ENCODE results near the gene ARHGAP8. TPM values are rescaled to one million over a fixed set of nuclear protein-coding genes. Genes with fewer than 3 reads are reported as not detected.

Gene ARHGAP8
- total and polyA plus RNA-seq, 10 of the 15 experiments (the other 5 are each of a cell fraction or from before 2014, with no cell fraction given), result 0.33 TPM; not detected in 9

- POLR2A ChIA-PET, result no interaction called here
- no peak overlapping the region for H3K4me2 ChIP-seq (ENCODE audit: control insufficient read depth, insufficient read depth)
- H4K20me1 ChIP-seq (ENCODE audit: control insufficient read depth, insufficient read depth), result no peaks in the 10 kb centered on the region; the same call in 1 of the 2 replicates
- no peaks in the 10 kb centered on the region for H3K9me3 ChIP-seq (replicated peaks; ENCODE audit: control insufficient read depth, insufficient read depth, low read length)
- H2AFZ ChIP-seq (ENCODE audit: control insufficient read depth, low read depth, low read length), result no peak overlapping the region
- H3K4me3 ChIP-seq, result no peak overlapping the region
- FAIRE-seq (no peak), DNase-seq (ENCODE audit: low read depth, low spot score) (no peak), ATAC-seq (no peak)
- no peaks in the 10 kb centered on the region for H3K36me3 ChIP-seq (ENCODE audit: control insufficient read depth in 2 of 2, insufficient read depth in 2 of 2, low read length in 1 of 2)
- BruUV-seq (replicated peaks), result no TSS peak
- in situ Hi-C loops (cut with MboI), result no loop called here
- H3K9ac ChIP-seq (ENCODE audit: control insufficient read depth, insufficient read depth, low read length), result no peak overlapping the region
- H3K4me1 ChIP-seq (ENCODE audit: control insufficient read depth, insufficient read depth, low read length), result no peaks in the 10 kb centered on the region
- CTCF ChIA-PET, result no interaction called here
- no peaks in the 10 kb centered on the region for H3K79me2 ChIP-seq (ENCODE audit: control insufficient read depth, insufficient read depth, low read length)
- intact Hi-C loops (cut with micrococcal nuclease; ENCODE audit: unreplicated experiment), result no loop called here
- SMC1A ChIA-PET (ENCODE audit: uncharacterized antibody, unreplicated experiment), result interaction anchor here (0.7 kb wide), 1 partner anchor 1159 kb away, joined by 4 read pairs; no protein-coding TSS in a partner anchor
- H3K27ac ChIP-seq (ENCODE audit: control insufficient read depth, insufficient read depth), result no peak overlapping the region
- peaks cover 0 to 2% of the 10 kb centered on the region in 2 experiments; a peak in 2 of 4 replicates for H3K27me3 ChIP-seq (replicated peaks in 1 of 2; ENCODE audit: control insufficient read depth in 2 of 2, insufficient read depth in 2 of 2, low read length in 1 of 2)
- RAD21 ChIA-PET (ENCODE audit: unreplicated experiment), result no interaction called here
- WGBS (ENCODE audit: insufficient coverage, insufficient replicate concordance, low lambda C conversion rate, missing lambda C conversion rate), result 28% methylated on average over 7 of the region's 7 CpGs
- TF ChIP-seq, protein P1, sequence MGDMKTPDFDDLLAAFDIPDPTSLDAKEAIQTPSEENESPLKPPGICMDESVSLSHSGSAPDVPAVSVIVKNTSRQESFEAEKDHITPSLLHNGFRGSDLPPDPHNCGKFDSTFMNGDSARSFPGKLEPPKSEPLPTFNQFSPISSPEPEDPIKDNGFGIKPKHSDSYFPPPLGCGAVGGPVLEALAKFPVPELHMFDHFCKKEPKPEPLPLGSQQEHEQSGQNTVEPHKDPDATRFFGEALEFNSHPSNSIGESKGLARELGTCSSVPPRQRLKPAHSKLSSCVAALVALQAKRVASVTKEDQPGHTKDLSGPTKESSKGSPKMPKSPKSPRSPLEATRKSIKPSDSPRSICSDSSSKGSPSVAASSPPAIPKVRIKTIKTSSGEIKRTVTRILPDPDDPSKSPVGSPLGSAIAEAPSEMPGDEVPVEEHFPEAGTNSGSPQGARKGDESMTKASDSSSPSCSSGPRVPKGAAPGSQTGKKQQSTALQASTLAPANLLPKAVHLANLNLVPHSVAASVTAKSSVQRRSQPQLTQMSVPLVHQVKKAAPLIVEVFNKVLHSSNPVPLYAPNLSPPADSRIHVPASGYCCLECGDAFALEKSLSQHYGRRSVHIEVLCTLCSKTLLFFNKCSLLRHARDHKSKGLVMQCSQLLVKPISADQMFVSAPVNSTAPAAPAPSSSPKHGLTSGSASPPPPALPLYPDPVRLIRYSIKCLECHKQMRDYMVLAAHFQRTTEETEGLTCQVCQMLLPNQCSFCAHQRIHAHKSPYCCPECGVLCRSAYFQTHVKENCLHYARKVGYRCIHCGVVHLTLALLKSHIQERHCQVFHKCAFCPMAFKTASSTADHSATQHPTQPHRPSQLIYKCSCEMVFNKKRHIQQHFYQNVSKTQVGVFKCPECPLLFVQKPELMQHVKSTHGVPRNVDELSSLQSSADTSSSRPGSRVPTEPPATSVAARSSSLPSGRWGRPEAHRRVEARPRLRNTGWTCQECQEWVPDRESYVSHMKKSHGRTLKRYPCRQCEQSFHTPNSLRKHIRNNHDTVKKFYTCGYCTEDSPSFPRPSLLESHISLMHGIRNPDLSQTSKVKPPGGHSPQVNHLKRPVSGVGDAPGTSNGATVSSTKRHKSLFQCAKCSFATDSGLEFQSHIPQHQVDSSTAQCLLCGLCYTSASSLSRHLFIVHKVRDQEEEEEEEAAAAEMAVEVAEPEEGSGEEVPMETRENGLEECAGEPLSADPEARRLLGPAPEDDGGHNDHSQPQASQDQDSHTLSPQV (IDR thresholded peaks at IDR 0.05), result no peak
- TF ChIP-seq RAD51 (IDR thresholded peaks at IDR 0.05) (no peak), ATF2 (IDR thresholded peaks at IDR 0.05; ENCODE audit: low read length) (no peak), POLR2AphosphoS2 (IDR thresholded peaks at IDR 0.05; ENCODE audit: low read depth, low read length) (no peak), ZZZ3 (IDR thresholded peaks at IDR 0.05; ENCODE audit: control insufficient read depth, insufficient read length, low read depth) (no peak), PAX5 (IDR thresholded peaks at IDR 0.05; ENCODE audit: borderline replicate concordance, low read depth, low read length) (no peak), MAX (IDR thresholded peaks at IDR 0.05; ENCODE audit: low read depth, low read length) (no peak), RB1 (IDR thresholded peaks at IDR 0.05; ENCODE audit: borderline replicate concordance) (no peak), NKRF (conservative IDR thresholded peaks at IDR 0.05) (no peak), TCF7 (IDR thresholded peaks at IDR 0.05; ENCODE audit: borderline replicate concordance) (no peak), MTA3 (IDR thresholded peaks at IDR 0.05; ENCODE audit: borderline replicate concordance, low read length) (no peak), NR2F1 (conservative IDR thresholded peaks at IDR 0.05) (no peak), CHD1 (IDR thresholded peaks at IDR 0.05; ENCODE audit: low read depth, low read length) (no peak), SPI1 (IDR thresholded peaks at IDR 0.05; ENCODE audit: borderline replicate concordance, insufficient read depth, low read depth, low read length) (no peak)
- TF ChIP-seq, protein P2, sequence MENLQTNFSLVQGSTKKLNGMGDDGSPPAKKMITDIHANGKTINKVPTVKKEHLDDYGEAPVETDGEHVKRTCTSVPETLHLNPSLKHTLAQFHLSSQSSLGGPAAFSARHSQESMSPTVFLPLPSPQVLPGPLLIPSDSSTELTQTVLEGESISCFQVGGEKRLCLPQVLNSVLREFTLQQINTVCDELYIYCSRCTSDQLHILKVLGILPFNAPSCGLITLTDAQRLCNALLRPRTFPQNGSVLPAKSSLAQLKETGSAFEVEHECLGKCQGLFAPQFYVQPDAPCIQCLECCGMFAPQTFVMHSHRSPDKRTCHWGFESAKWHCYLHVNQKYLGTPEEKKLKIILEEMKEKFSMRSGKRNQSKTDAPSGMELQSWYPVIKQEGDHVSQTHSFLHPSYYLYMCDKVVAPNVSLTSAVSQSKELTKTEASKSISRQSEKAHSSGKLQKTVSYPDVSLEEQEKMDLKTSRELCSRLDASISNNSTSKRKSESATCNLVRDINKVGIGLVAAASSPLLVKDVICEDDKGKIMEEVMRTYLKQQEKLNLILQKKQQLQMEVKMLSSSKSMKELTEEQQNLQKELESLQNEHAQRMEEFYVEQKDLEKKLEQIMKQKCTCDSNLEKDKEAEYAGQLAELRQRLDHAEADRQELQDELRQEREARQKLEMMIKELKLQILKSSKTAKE (IDR thresholded peaks at IDR 0.05; ENCODE audit: low read depth, poor library complexity, severe bottlenecking), result no peak
Measured at GRCh38 chr22:44807232-44807631, 54.9 kb downstream of the ARHGAP8 start.

Measured in GM12878 (cell line).